Vagina (tissue), 2 donors: Measurements from ENCODE around the gene SLC12A8.

ENCODE experiments used
- POLR2A ChIP-seq, 2 donors: fragments of 450-650 bp; IDR thresholded peaks; one replicate each; pipeline ENCODE4 v1.6.1; 2017; ENCODE audit warnings: antibody characterized with exemption in 2 of 2, mild to moderate bottlenecking in 2 of 2, moderate library complexity in 2 of 2
- POLR2AphosphoS5 ChIP-seq, 2 donors: sonication (generic); formaldehyde crosslinking; IDR thresholded peaks; one replicate each; pipeline ENCODE4 v1.9.0; 2017; ENCODE audit warnings: antibody characterized with exemption in 2 of 2, mild to moderate bottlenecking in 2 of 2, low read depth in 1 of 2; ENCODE audit not compliant: insufficient read depth in 1 of 2
- TF ChIP-seq, protein P1 (sequence below), 3 experiments: fragments of 450-650 bp in 2 of 3; fragments of 200-600 bp in 1 of 3; sonication (generic) in 1 of 3; IDR thresholded peaks; one replicate each; pipeline ENCODE4 v1.5.1; 2017 to 2019; ENCODE audit warnings: antibody characterized with exemption in 3 of 3, mild to moderate bottlenecking in 2 of 3, moderate library complexity in 2 of 3

DNA sequence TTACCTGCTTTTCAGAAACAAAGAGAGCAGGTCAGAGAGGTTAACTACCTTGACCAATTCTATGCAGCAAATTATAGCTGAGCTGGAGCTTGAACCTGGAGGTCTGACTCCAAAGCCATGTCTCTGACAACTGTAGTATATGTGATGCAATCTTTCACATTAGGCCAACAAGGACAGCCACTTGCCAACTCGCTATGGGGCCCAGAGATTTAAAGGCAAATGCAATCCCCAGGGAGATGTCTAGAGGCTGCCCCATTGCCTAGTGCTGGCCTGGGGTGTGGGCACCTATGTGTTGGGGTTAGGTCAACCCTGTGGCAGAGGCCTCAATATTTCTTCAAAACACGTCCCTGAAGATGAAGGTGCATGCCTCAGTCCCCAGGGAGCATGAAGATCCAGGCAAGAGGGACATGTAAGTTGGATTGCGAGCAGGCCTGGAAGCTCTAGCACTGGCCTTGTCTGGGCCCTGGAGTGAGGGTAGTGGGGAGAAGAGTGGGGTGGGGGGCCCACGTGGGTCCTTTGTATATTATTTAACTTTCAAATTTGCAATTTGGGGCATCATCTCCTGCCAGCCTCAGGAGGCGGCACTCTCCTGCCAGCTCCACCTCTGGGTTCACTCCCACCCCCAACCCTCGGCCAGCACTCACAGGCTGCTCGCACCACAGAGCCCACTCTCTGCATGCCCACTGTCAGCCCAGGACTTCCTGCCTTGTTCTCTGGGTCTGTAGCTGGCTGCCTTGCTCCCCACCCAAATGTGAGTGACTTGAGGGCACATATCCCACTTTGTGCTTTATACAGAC, 64.3 kb downstream of the SLC12A8 start:
- TF ChIP-seq, protein P1, sequence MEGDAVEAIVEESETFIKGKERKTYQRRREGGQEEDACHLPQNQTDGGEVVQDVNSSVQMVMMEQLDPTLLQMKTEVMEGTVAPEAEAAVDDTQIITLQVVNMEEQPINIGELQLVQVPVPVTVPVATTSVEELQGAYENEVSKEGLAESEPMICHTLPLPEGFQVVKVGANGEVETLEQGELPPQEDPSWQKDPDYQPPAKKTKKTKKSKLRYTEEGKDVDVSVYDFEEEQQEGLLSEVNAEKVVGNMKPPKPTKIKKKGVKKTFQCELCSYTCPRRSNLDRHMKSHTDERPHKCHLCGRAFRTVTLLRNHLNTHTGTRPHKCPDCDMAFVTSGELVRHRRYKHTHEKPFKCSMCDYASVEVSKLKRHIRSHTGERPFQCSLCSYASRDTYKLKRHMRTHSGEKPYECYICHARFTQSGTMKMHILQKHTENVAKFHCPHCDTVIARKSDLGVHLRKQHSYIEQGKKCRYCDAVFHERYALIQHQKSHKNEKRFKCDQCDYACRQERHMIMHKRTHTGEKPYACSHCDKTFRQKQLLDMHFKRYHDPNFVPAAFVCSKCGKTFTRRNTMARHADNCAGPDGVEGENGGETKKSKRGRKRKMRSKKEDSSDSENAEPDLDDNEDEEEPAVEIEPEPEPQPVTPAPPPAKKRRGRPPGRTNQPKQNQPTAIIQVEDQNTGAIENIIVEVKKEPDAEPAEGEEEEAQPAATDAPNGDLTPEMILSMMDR (IDR thresholded peaks at IDR 0.05) = no peak
- TF ChIP-seq POLR2A (IDR thresholded peaks at IDR 0.05) = no peak
- no peak for TF ChIP-seq POLR2AphosphoS5 (IDR thresholded peaks at IDR 0.05; ENCODE audit: insufficient read depth in 1 of 2, low read depth in 1 of 2)
